Esophagus muscularis mucosa (tissue), 4 donors: Measurements from ENCODE around the gene TERB1. TPM values are rescaled to one million over a fixed set of nuclear protein-coding genes. Genes with fewer than 3 reads are reported as not detected.

ENCODE experiments used
- DNase-seq: peaks from one replicate; pipeline ENCODE4 v3.0.0-alpha.2; 2017; ENCODE audit errors: extremely low spot score
- H3K27ac ChIP-seq, 4 donors: fragments of 200-600 bp; sonication (generic); replicated peaks in 1 of 4; 1 replicate in 3 of 4; 2 replicates in 1 of 4; pipeline ENCODE4 v1.5.1; 2016 to 2019; ENCODE audit warnings: mild to moderate bottlenecking in 1 of 4
- H3K27me3 ChIP-seq, 4 donors: fragments of 200-600 bp; sonication (generic); one replicate each; pipeline versions ENCODE4 v1.5.1 to v1.6.0; 2016 to 2019
- H3K36me3 ChIP-seq, 4 donors: fragments of 200-600 bp; sonication (generic); one replicate each; pipeline ENCODE4 v1.5.1; 2016 to 2019
- H3K4me1 ChIP-seq, 4 donors: fragments of 200-600 bp; sonication (generic); one replicate each; pipeline ENCODE4 v1.5.1; 2016 to 2019
- H3K4me3 ChIP-seq, 4 donors: fragments of 200-600 bp; sonication (generic); 1 replicate in 2 of 4; 2 replicates in 2 of 4; pipeline ENCODE4 v1.5.1; 2016 to 2019; ENCODE audit warnings: mild to moderate bottlenecking in 4 of 4, moderate library complexity in 1 of 4
- H3K9me3 ChIP-seq, 4 donors: fragments of 200-600 bp; sonication (generic); 1 replicate in 3 of 4; 2 replicates in 1 of 4; pipeline ENCODE4 v1.5.1; 2016 to 2019
- CTCF ChIP-seq, 3 experiments: fragments of 200-600 bp in 2 of 3; fragments of 450-650 bp in 1 of 3; sonication (generic) in 2 of 3; IDR thresholded peaks; one replicate each; pipeline ENCODE4 v1.5.1; 2017 to 2019; ENCODE audit warnings: antibody characterized with exemption in 3 of 3, mild to moderate bottlenecking in 2 of 3, moderate library complexity in 1 of 3
- EP300 ChIP-seq: sonication (generic); formaldehyde crosslinking; IDR thresholded peaks from one replicate; pipeline ENCODE4 v1.6.1; 2017; ENCODE audit warnings: antibody characterized with exemption
- POLR2A ChIP-seq: fragments of 450-650 bp; IDR thresholded peaks from one replicate; pipeline ENCODE4 v1.6.1; 2017; ENCODE audit warnings: antibody characterized with exemption, moderate library complexity, mild to moderate bottlenecking, low read depth
- POLR2AphosphoS5 ChIP-seq, 2 donors: sonication (generic); formaldehyde crosslinking; IDR thresholded peaks; one replicate each; pipeline ENCODE4 v1.6.1; 2017; ENCODE audit warnings: antibody characterized with exemption in 2 of 2
- WGBS: methylation state at CpG from one replicate; pipeline ENCODE4 v1.1.5; 2018; 5-methylcytosine and 5-hydroxymethylcytosine counted together
- intact Hi-C: fragments of 100-400 bp; cut with DNase I; formaldehyde crosslinking; loops from one replicate; pipeline ENCODE4 v1.15.1; 2023
- total RNA-seq, 4 donors: library from RNA; depleted of rRNA; stranded (reverse); fragments of >200 nt; gene quantifications; one replicate each; pipeline versions ENCODE4 v1.1.0 to v1.2.1, GENCODE V29; 2016

TERB1 gene
- total RNA-seq: not detected

DNA sequence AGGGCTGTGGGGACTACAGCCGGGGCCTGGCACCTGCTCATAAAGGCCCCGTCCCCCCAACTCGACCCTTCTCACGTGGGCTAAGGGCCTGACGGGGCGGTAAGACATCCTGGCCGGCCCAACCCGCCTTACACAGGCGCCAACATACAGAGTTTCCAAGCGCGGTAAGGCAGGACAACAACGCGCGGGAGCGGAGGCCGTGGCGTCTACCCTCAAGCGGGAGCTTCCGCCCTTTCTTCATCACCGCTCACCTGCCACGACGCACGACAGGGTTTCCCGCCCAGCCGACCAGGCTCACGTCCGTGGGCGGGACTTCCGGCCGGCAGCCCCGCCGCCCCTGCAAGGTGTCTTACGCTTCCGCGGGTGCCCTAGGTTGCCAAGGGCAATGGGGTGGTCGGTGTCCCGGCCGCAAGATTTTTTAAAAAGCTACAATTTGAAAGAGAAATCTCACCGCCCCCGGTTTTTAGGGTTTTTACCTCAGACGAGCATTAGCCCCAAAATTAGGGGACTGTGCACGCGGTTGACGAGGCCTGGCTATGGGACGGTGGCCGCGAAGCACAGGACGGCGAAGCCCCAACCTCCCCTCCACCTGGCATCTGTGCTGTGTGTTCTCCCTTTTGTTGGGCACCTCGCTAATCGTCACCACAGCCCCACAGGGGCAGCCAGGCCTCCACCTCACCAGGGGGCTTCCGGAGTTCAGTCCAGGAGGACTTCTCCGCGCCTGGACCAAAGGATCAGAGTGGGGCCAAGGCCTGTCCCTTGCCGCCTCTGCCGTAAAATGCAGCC lies at the start of gene TERB1:
TSS of gene TERB1 (minus strand) at position 265 of the 786 bp plus-strand sequence. CDS start 4,786 bp downstream, outside the sequence.
- no peaks in the 10 kb centered on the region for H3K27me3 ChIP-seq
- no peaks in the 10 kb centered on the region for H3K9me3 ChIP-seq
- TF ChIP-seq POLR2A: no peak
- TF ChIP-seq CTCF (IDR thresholded peaks at IDR 0.05): no peak
- no peak for TF ChIP-seq EP300
- TF ChIP-seq POLR2AphosphoS5 (IDR thresholded peaks at IDR 0.05): no peak
- no peak for DNase-seq
- H3K4me3 ChIP-seq: no peak within 1 kb of the TSS
- no peak within 1 kb of the TSS for H3K27ac ChIP-seq
- intact Hi-C loops: no loop called here
- H3K36me3 ChIP-seq: peaks cover 41 to 59% (median 47%) of the 10 kb centered on the region in 4 donors
- H3K4me1 ChIP-seq: no peaks in the 10 kb centered on the region
- 90% methylated on average over 48 of the region's 56 CpGs for WGBS

- no peaks in the 10 kb centered on the region for H3K36me3 ChIP-seq
- DNase-seq: no peak
- H3K27ac ChIP-seq: no peak overlapping the region
- TF ChIP-seq POLR2AphosphoS5 (IDR thresholded peaks at IDR 0.05) (no peak), POLR2A (no peak), EP300 (no peak), CTCF (IDR thresholded peaks at IDR 0.05) (no peak)
- intact Hi-C loops: no loop called here
- H3K27me3 ChIP-seq: peaks cover 0 to 45% (median 2%) of the 10 kb centered on the region in 4 donors
- no peak overlapping the region for H3K4me3 ChIP-seq
- H3K4me1 ChIP-seq: peaks cover 0 to 8% (median 7%) of the 10 kb centered on the region in 4 donors
- 91% methylated on average over 12 of the region's 14 CpGs for WGBS
- no peaks in the 10 kb centered on the region for H3K9me3 ChIP-seq
These were observed 48.9 kb upstream of the TERB1 start for GRCh38 chr16:66850115-66850815.

- no peak for DNase-seq
- WGBS: 95% methylated on average over 4 of the region's 4 CpGs
- Histone ChIP-seq H3K9me3 (no peaks in the 10 kb centered on the region), H3K36me3 (no peaks in the 10 kb centered on the region), H3K27me3 (peaks cover 0 to 52% (median 9%) of the 10 kb centered on the region in 4 donors), H3K27ac (no peak overlapping the region), H3K4me1 (peaks cover 6 to 16% (median 14%) of the 10 kb centered on the region in 4 donors), H3K4me3 (no peak overlapping the region)
- intact Hi-C loops: no loop called here
- TF ChIP-seq POLR2A (no peak), EP300 (no peak), POLR2AphosphoS5 (IDR thresholded peaks at IDR 0.05) (no peak), CTCF (IDR thresholded peaks at IDR 0.05) (no peak)
These were observed 48.2 kb upstream of the TERB1 start for GRCh38 chr16:66849549-66849948.

DNA sequence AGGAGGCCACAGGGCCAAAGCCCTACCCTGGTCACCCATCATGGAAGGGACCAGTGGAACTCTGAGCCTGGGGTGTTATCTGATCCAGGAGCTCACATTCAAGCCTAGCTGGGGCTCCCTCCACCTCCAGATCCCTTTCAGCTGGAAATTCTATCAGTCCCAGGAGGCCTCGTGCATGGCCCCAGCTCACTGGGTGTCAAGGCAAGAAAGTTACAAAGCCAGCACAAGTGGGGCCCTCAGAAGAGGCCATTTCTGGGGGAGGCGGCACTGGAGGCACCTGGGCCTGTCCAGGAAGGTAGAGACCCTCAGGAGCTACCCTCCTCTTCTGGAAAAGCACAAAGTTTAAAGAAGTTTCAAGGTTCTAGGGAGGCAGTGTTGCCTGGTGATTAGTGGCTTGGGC lies 47.6 kb upstream of the TERB1 start:
- H3K9me3 ChIP-seq: no peaks in the 10 kb centered on the region
- H3K4me3 ChIP-seq: no peak overlapping the region
- intact Hi-C loops: no loop called here
- H3K36me3 ChIP-seq: no peaks in the 10 kb centered on the region
- H3K4me1 ChIP-seq: peaks cover 11 to 21% (median 20%) of the 10 kb centered on the region in 4 donors
- WGBS: 94% methylated on average over 2 of the region's 2 CpGs
- H3K27ac ChIP-seq: no peak overlapping the region
- TF ChIP-seq CTCF (IDR thresholded peaks at IDR 0.05): no peak
- TF ChIP-seq POLR2AphosphoS5 (IDR thresholded peaks at IDR 0.05): no peak
- no peak for TF ChIP-seq EP300
- TF ChIP-seq POLR2A: no peak
- no peak for DNase-seq
- H3K27me3 ChIP-seq: peaks cover 4 to 57% (median 14%) of the 10 kb centered on the region in 4 donors
